Ectodermal cell (in vitro differentiated cells): ENCODE results near the gene SEMA6B. TPM values are rescaled to one million over a fixed set of nuclear protein-coding genes. Genes with fewer than 3 reads are reported as not detected.

Source experiments
- H3K27ac ChIP-seq: 2 replicates; pipeline ENCODE4 v1.7.0; 2013; ENCODE audit warnings: mild to moderate bottlenecking, low read depth, low read length; ENCODE audit not compliant: insufficient read depth, poor library complexity, severe bottlenecking
- H3K27me3 ChIP-seq: 2 replicates; pipeline ENCODE4 v1.7.0; 2013; ENCODE audit warnings: mild to moderate bottlenecking, low read length; ENCODE audit not compliant: insufficient read depth, control insufficient read depth, poor library complexity, severe bottlenecking
- H3K36me3 ChIP-seq: one replicate; pipeline ENCODE4 v1.7.0; 2013; ENCODE audit warnings: low read length; ENCODE audit not compliant: control insufficient read depth, insufficient read depth
- H3K4me1 ChIP-seq: one replicate; pipeline ENCODE4 v1.7.0; 2013; ENCODE audit warnings: low read length; ENCODE audit not compliant: control insufficient read depth, insufficient read depth
- H3K4me3 ChIP-seq: 2 replicates; pipeline ENCODE4 v1.7.0; 2013; ENCODE audit warnings: low read depth, low read length, control low read depth; ENCODE audit not compliant: insufficient read depth
- H3K9me3 ChIP-seq: 2 replicates; pipeline ENCODE4 v1.7.0; 2013; ENCODE audit warnings: mild to moderate bottlenecking, low read length, moderate library complexity; ENCODE audit not compliant: control insufficient read depth
- WGBS, 2 experiments: methylation state at CpG; one replicate each; pipeline ENCODE4 v1.1.7; 2013; ENCODE audit warnings: missing lambda C conversion rate in 2 of 2; 5-methylcytosine and 5-hydroxymethylcytosine counted together
- polyA plus RNA-seq, 4 experiments: library from polyadenylated mRNA; stranded (reverse); fragments of 50-300 nt; gene quantifications; one replicate each; pipeline ENCODE4 v1.2.3, GENCODE V29; 2013

Gene SEMA6B
- polyA plus RNA-seq (2013, experiment 1 of 4), result 47.5 TPM
- polyA plus RNA-seq (2013, experiment 2 of 4), result 63.6 TPM
- polyA plus RNA-seq (2013, experiment 3 of 4), result 46.6 TPM
- polyA plus RNA-seq (2013, experiment 4 of 4), result 49.2 TPM

- 93 to 95% methylated on average over 13 of the region's 13 CpGs for WGBS, 2 experiments
- Histone ChIP-seq H3K27ac (no peak within 1 kb of the TSS), H3K4me3 (no peak within 1 kb of the TSS), H3K9me3 (no peaks in the 10 kb centered on the region), H3K27me3 (no peaks in the 10 kb centered on the region), H3K4me1 (no peaks in the 10 kb centered on the region), H3K36me3 (no peaks in the 10 kb centered on the region)
Observed at GRCh38 chr19:4559569-4559968, at the start of gene SEMA6B. Gene SEMA6B (minus strand): TSS chr19:4559684. CDS start chr19:4558457, 1,227 bp downstream.

GRCh38 chr19:4606921-4607678 is 47.6 kb upstream of the SEMA6B start:
- Histone ChIP-seq H3K4me3 (peak overlapping the region; percentile 15), H3K36me3 (no peaks in the 10 kb centered on the region), H3K9me3 (no peaks in the 10 kb centered on the region), H3K27ac (no peak overlapping the region), H3K27me3 (no peaks in the 10 kb centered on the region), H3K4me1 (no peaks in the 10 kb centered on the region)
- WGBS, 2 experiments, result 31 to 34% methylated on average over 35 of the region's 35 CpGs

GRCh38 chr19:4606181-4606580 is 46.7 kb upstream of the SEMA6B start:
- H3K4me1 ChIP-seq, result no peaks in the 10 kb centered on the region
- no peaks in the 10 kb centered on the region for H3K36me3 ChIP-seq
- no peaks in the 10 kb centered on the region for H3K9me3 ChIP-seq
- no peak overlapping the region for H3K27ac ChIP-seq
- no peaks in the 10 kb centered on the region for H3K27me3 ChIP-seq
- WGBS, 2 experiments, result 90% methylated on average over 5 of the region's 5 CpGs
- no peak overlapping the region for H3K4me3 ChIP-seq

- Histone ChIP-seq H3K36me3 (no peaks in the 10 kb centered on the region), H3K27ac (no peak overlapping the region), H3K4me3 (no peak overlapping the region), H3K4me1 (no peaks in the 10 kb centered on the region), H3K27me3 (no peaks in the 10 kb centered on the region), H3K9me3 (no peaks in the 10 kb centered on the region)
- WGBS, 2 experiments, result 82 to 84% methylated on average over 5 to 6 of the region's 6 CpGs
Observed at GRCh38 chr19:4604912-4605311, 45.4 kb upstream of the SEMA6B start.

GRCh38 chr19:4602915-4603314 is 43.4 kb upstream of the SEMA6B start:
- no peak overlapping the region for H3K4me3 ChIP-seq
- H3K9me3 ChIP-seq, result no peaks in the 10 kb centered on the region
- H3K36me3 ChIP-seq, result no peaks in the 10 kb centered on the region
- WGBS, 2 experiments, result 92 to 95% methylated on average over 1 of the region's 1 CpG
- H3K27ac ChIP-seq, result no peak overlapping the region
- peaks cover 7% of the 10 kb centered on the region for H3K27me3 ChIP-seq
- H3K4me1 ChIP-seq, result no peaks in the 10 kb centered on the region

- WGBS, 2 experiments, result 86 to 90% methylated on average over 5 of the region's 5 CpGs
Observed at GRCh38 chr19:4602173-4602788, 42.8 kb upstream of the SEMA6B start.

GRCh38 chr19:4600893-4601292 is 41.4 kb upstream of the SEMA6B start:
- no peak overlapping the region for H3K27ac ChIP-seq
- no peaks in the 10 kb centered on the region for H3K4me1 ChIP-seq
- no peaks in the 10 kb centered on the region for H3K36me3 ChIP-seq
- WGBS, 2 experiments, result 78 to 82% methylated on average over 5 of the region's 5 CpGs
- no peaks in the 10 kb centered on the region for H3K9me3 ChIP-seq
- H3K4me3 ChIP-seq, result no peak overlapping the region
- peaks cover 16% of the 10 kb centered on the region for H3K27me3 ChIP-seq

More at GRCh38 chr19:4602173-4602788, 42.8 kb upstream of the SEMA6B start:
- no peaks in the 10 kb centered on the region for H3K9me3 ChIP-seq
- peaks cover 11% of the 10 kb centered on the region for H3K27me3 ChIP-seq
- no peak overlapping the region for H3K4me3 ChIP-seq
- H3K4me1 ChIP-seq, result no peaks in the 10 kb centered on the region
- no peak overlapping the region for H3K27ac ChIP-seq
- no peaks in the 10 kb centered on the region for H3K36me3 ChIP-seq

- Histone ChIP-seq H3K27ac (no peak overlapping the region), H3K9me3 (no peaks in the 10 kb centered on the region), H3K27me3 (peaks cover 16% of the 10 kb centered on the region), H3K4me1 (no peaks in the 10 kb centered on the region), H3K36me3 (no peaks in the 10 kb centered on the region), H3K4me3 (no peak overlapping the region)
- 81 to 86% methylated on average over 10 of the region's 10 CpGs for WGBS, 2 experiments
Observed at GRCh38 chr19:4600082-4600481, 40.6 kb upstream of the SEMA6B start.

- WGBS, 2 experiments, result 12 to 15% methylated on average over 14 of the region's 17 CpGs
- Histone ChIP-seq H3K27me3 (peaks cover 16% of the 10 kb centered on the region), H3K9me3 (no peaks in the 10 kb centered on the region), H3K4me1 (no peaks in the 10 kb centered on the region), H3K27ac (peak overlapping the region; percentile 55), H3K36me3 (no peaks in the 10 kb centered on the region), H3K4me3 (peak overlapping the region; percentile 35)
Observed at GRCh38 chr19:4598712-4599111, 39.2 kb upstream of the SEMA6B start.

- H3K27me3 ChIP-seq, result peaks cover 16% of the 10 kb centered on the region
- H3K27ac ChIP-seq, result peak overlapping the region; percentile 55
Observed at GRCh38 chr19:4597975-4598671, 38.6 kb upstream of the SEMA6B start.

More at GRCh38 chr19:4597975-4598671, 38.6 kb upstream of the SEMA6B start:
- no peaks in the 10 kb centered on the region for H3K4me1 ChIP-seq
- WGBS, 2 experiments, result 1 to 2% methylated on average over 32 of the region's 32 CpGs
- no peaks in the 10 kb centered on the region for H3K9me3 ChIP-seq
- no peaks in the 10 kb centered on the region for H3K36me3 ChIP-seq
- H3K4me3 ChIP-seq, result peak overlapping the region; percentile 35
